Measurements from ENCODE around the gene RAB6A.

- TF ChIP-seq POLR2A (IDR thresholded peaks at IDR 0.05) (no peak), CTCF (IDR thresholded peaks at IDR 0.05) (no peak), POLR2AphosphoS5 (IDR thresholded peaks at IDR 0.05) (no peak), EP300 (IDR thresholded peaks at IDR 0.05) (no peak)
Measured at GRCh38 chr11:73667891-73668290, 93.0 kb downstream of the RAB6A start.
